Measurements from ENCODE around the gene DIDO1. TPM values are rescaled to one million over a fixed set of nuclear protein-coding genes. Genes with fewer than 3 reads are reported as not detected.

The DIDO1 gene
- polyA plus RNA-seq, 2 of the 4 experiments (the other 2 are of a cell fraction): 12.6 to 14.8 TPM

DNA sequence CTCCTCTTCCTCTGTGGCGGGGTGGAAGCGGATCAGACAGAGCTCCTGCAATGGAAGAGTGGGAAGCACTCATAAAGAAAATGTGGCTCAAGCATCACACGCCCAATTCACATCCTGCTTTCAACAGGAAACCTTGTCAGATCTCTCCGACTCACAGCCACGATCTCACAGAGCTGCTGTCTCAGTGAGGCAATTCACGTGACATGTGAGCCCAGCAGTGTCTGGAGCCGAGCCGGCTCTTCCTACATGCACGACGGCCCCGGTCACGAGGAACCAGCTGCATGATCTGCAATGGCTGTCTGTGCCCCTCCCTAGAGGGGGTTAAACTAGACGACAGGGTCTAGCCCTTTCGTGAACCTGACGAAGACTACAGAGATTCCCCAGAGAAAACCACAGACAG lies 35.2 kb downstream of the DIDO1 start:
- Histone ChIP-seq H3K4me1 (no peaks in the 10 kb centered on the region), H3K4me2 (no peak overlapping the region), H3K9me3 (no peaks in the 10 kb centered on the region), H3K27ac (no peak overlapping the region), H3K4me3 (no peak overlapping the region)
- FAIRE-seq (no peak), ATAC-seq (no peak), DNase-seq (ENCODE audit: low read depth in 1 of 2, low spot score in 1 of 2) (no peak)
- TF ChIP-seq HOXB5 (CRISPR knock-in tag; IDR thresholded peaks at IDR 0.05) (no peak), ZNF302 (CRISPR knock-in tag; IDR thresholded peaks at IDR 0.05) (no peak), FOSB (CRISPR knock-in tag; IDR thresholded peaks at IDR 0.05) (no peak), HOXB13 (CRISPR knock-in tag; IDR thresholded peaks at IDR 0.05; ENCODE audit: low read depth) (no peak), RARB (CRISPR knock-in tag; IDR thresholded peaks at IDR 0.05) (no peak), JUN (IDR thresholded peaks at IDR 0.05) (no peak)
- TF ChIP-seq, protein P1, sequence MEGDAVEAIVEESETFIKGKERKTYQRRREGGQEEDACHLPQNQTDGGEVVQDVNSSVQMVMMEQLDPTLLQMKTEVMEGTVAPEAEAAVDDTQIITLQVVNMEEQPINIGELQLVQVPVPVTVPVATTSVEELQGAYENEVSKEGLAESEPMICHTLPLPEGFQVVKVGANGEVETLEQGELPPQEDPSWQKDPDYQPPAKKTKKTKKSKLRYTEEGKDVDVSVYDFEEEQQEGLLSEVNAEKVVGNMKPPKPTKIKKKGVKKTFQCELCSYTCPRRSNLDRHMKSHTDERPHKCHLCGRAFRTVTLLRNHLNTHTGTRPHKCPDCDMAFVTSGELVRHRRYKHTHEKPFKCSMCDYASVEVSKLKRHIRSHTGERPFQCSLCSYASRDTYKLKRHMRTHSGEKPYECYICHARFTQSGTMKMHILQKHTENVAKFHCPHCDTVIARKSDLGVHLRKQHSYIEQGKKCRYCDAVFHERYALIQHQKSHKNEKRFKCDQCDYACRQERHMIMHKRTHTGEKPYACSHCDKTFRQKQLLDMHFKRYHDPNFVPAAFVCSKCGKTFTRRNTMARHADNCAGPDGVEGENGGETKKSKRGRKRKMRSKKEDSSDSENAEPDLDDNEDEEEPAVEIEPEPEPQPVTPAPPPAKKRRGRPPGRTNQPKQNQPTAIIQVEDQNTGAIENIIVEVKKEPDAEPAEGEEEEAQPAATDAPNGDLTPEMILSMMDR (IDR thresholded peaks at IDR 0.05): no peak
- TF ChIP-seq, protein P2, sequence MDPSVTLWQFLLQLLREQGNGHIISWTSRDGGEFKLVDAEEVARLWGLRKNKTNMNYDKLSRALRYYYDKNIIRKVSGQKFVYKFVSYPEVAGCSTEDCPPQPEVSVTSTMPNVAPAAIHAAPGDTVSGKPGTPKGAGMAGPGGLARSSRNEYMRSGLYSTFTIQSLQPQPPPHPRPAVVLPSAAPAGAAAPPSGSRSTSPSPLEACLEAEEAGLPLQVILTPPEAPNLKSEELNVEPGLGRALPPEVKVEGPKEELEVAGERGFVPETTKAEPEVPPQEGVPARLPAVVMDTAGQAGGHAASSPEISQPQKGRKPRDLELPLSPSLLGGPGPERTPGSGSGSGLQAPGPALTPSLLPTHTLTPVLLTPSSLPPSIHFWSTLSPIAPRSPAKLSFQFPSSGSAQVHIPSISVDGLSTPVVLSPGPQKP (IDR thresholded peaks at IDR 0.05; ENCODE audit: low read depth, low read length): no peak
- POLR2A ChIA-PET: no interaction called here
- 81% methylated on average over 15 of the region's 15 CpGs for WGBS (ENCODE audit: missing lambda C conversion rate)
- CTCF ChIA-PET: interaction anchor here (0.8 to 12.2 kb wide), 10 partner anchors 9 to 118 kb away, joined by 3 to 123 read pairs (median 4); no protein-coding TSS in a partner anchor

DNA sequence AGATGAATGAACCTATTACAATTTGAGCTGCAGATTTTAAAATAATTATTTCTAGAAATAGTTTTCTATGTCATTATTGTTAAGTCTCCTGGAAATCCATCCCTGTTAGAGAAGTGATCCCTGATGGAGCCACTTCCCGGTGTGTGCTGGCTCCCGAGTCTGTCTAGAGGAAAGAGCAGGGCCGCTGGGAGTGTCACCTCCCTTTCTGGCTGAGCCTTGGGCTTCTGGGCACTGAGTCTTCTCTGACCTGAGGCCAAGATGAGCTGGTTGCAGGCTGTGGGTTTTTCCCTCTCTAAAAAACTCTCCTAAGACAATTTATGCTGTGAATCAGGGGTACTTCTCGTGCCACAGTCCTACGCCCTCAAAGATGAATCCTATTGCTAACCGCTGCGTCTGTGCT lies 35.9 kb downstream of the DIDO1 start:
- FAIRE-seq: no peak
- Histone ChIP-seq H3K4me2 (no peak overlapping the region), H3K9me3 (no peaks in the 10 kb centered on the region), H3K4me1 (no peaks in the 10 kb centered on the region), H3K27ac (no peak overlapping the region), H3K4me3 (no peak overlapping the region)
- no peak for ATAC-seq
- ChIA-PET POLR2A (no interaction called here), CTCF (interaction anchor here (1.2 to 12.2 kb wide), 8 partner anchors 10 to 119 kb away, joined by 3 to 123 read pairs (median 4); no protein-coding TSS in a partner anchor)
- no peak for DNase-seq (ENCODE audit: low read depth in 1 of 2, low spot score in 1 of 2)
- TF ChIP-seq MYC (IDR thresholded peaks at IDR 0.05; ENCODE audit: borderline replicate concordance, low read length) (no peak), FOSL2 (IDR thresholded peaks at IDR 0.05) (no peak), FOSL2 (CRISPR knock-in tag; IDR thresholded peaks at IDR 0.05) (no peak), NPAS2 (CRISPR knock-in tag; IDR thresholded peaks at IDR 0.05; ENCODE audit: borderline replicate concordance) (no peak), ESRRA (IDR thresholded peaks at IDR 0.05; ENCODE audit: borderline replicate concordance, low read length) (no peak), KDM5A (IDR thresholded peaks at IDR 0.05) (no peak)
- TF ChIP-seq, protein P3, sequence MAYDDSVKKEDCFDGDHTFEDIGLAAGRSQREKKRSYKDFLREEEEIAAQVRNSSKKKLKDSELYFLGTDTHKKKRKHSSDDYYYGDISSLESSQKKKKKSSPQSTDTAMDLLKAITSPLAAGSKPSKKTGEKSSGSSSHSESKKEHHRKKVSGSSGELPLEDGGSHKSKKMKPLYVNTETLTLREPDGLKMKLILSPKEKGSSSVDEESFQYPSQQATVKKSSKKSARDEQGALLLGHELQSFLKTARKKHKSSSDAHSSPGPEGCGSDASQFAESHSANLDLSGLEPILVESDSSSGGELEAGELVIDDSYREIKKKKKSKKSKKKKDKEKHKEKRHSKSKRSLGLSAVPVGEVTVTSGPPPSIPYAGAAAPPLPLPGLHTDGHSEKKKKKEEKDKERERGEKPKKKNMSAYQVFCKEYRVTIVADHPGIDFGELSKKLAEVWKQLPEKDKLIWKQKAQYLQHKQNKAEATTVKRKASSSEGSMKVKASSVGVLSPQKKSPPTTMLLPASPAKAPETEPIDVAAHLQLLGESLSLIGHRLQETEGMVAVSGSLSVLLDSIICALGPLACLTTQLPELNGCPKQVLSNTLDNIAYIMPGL (CRISPR knock-in tag; IDR thresholded peaks at IDR 0.05; ENCODE audit: borderline replicate concordance): no peak
- WGBS (ENCODE audit: missing lambda C conversion rate): 86% methylated on average over 7 of the region's 7 CpGs

DNA sequence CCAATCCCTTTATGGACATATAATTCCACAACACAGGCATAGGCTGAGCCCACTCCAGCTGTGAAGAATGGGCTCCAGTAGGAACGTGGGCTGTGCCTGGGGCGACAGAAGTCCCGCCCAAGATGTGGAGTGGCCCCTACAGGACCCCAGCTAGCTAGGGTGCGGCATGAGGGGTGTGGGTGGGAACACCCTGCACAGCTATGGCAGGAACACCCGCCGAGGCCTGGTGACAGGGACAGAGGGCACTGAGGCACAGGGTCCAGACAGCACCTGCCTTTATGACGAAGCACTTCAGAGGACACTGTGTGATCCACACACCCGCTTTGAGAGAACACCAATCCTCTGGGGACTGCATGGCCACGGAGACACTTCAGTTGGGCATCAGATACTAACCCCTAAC lies 36.4 kb downstream of the DIDO1 start:
- ChIA-PET CTCF (interaction anchor here (1.0 to 12.2 kb wide), 9 partner anchors 11 to 119 kb away, joined by 3 to 123 read pairs (median 4); no protein-coding TSS in a partner anchor), POLR2A (no interaction called here)
- Histone ChIP-seq H3K27ac (no peak overlapping the region), H3K4me1 (no peaks in the 10 kb centered on the region), H3K4me3 (no peak overlapping the region), H3K4me2 (no peak overlapping the region), H3K9me3 (no peaks in the 10 kb centered on the region)
- ATAC-seq (no peak), DNase-seq (ENCODE audit: low read depth in 1 of 2, low spot score in 1 of 2) (no peak), FAIRE-seq (no peak)
- 92% methylated on average over 8 of the region's 9 CpGs for WGBS (ENCODE audit: missing lambda C conversion rate)
- TF ChIP-seq, protein P4, sequence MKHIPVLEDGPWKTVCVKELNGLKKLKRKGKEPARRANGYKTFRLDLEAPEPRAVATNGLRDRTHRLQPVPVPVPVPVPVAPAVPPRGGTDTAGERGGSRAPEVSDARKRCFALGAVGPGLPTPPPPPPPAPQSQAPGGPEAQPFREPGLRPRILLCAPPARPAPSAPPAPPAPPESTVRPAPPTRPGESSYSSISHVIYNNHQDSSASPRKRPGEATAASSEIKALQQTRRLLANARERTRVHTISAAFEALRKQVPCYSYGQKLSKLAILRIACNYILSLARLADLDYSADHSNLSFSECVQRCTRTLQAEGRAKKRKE (CRISPR knock-in tag; IDR thresholded peaks at IDR 0.05; ENCODE audit: low read depth): no peak
- no peak for TF ChIP-seq PHF8 (IDR thresholded peaks at IDR 0.05; ENCODE audit: borderline replicate concordance, low read depth)
- no peak for TF ChIP-seq CEBPB (IDR thresholded peaks at IDR 0.05)
- TF ChIP-seq JUN (IDR thresholded peaks at IDR 0.05): no peak
- TF ChIP-seq HEYL (CRISPR knock-in tag; IDR thresholded peaks at IDR 0.05): no peak
- TF ChIP-seq, protein P5, sequence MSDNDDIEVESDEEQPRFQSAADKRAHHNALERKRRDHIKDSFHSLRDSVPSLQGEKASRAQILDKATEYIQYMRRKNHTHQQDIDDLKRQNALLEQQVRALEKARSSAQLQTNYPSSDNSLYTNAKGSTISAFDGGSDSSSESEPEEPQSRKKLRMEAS (IDR thresholded peaks at IDR 0.05): no peak
- TF ChIP-seq EHMT2 (IDR thresholded peaks at IDR 0.05; ENCODE audit: low read depth): no peak
- TF ChIP-seq EP300 (IDR thresholded peaks at IDR 0.05): no peak

Data from A549 (cell line).